WTC11 (cell line): ENCODE results near the gene LYPLA2.

Experiments used
- CREB1 ChIP-seq: sonication (generic); formaldehyde crosslinking; IDR thresholded peaks from 2 replicates; pipeline ENCODE4 v1.8.0; 2023; ENCODE audit warnings: mild to moderate bottlenecking, missing genetic modification reagents
- CREM ChIP-seq: sonication (generic); formaldehyde crosslinking; IDR thresholded peaks from 2 replicates; pipeline ENCODE4 v1.8.1; 2022; ENCODE audit warnings: mild to moderate bottlenecking, missing genetic modification reagents, moderate library complexity
- E2F1 ChIP-seq: sonication (generic); formaldehyde crosslinking; IDR thresholded peaks from 2 replicates; pipeline ENCODE4 v1.8.0; 2022; ENCODE audit warnings: mild to moderate bottlenecking, missing genetic modification reagents
- JUN ChIP-seq: sonication (generic); formaldehyde crosslinking; IDR thresholded peaks from 2 replicates; pipeline ENCODE4 v1.8.0; 2023; ENCODE audit warnings: mild to moderate bottlenecking, missing genetic modification reagents
- PRRX2 ChIP-seq: fragments of 250-450 bp; sonication (Bioruptor Pico); IDR thresholded peaks from 2 replicates; pipeline ENCODE4 v1.8.0; 2021; ENCODE audit warnings: mild to moderate bottlenecking
- SMAD4 ChIP-seq: sonication (generic); formaldehyde crosslinking; IDR thresholded peaks from 2 replicates; pipeline ENCODE4 v1.8.0; 2022; ENCODE audit warnings: mild to moderate bottlenecking, missing genetic modification reagents
- TF ChIP-seq, protein P1 (sequence below): sonication (generic); formaldehyde crosslinking; IDR thresholded peaks from 2 replicates; pipeline ENCODE4 v1.8.0; 2022; ENCODE audit warnings: mild to moderate bottlenecking, missing genetic modification reagents
- TF ChIP-seq, protein P2 (sequence below): fragments of 200-600 bp; IDR thresholded peaks from 2 replicates; pipeline ENCODE4 v1.8.0; 2022; ENCODE audit warnings: antibody characterized with exemption

GRCh38 chr1:23790696-23791515 is at the start of gene LYPLA2:
- TF ChIP-seq, protein P1, sequence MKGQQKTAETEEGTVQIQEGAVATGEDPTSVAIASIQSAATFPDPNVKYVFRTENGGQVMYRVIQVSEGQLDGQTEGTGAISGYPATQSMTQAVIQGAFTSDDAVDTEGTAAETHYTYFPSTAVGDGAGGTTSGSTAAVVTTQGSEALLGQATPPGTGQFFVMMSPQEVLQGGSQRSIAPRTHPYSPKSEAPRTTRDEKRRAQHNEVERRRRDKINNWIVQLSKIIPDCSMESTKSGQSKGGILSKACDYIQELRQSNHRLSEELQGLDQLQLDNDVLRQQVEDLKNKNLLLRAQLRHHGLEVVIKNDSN = no peak
- TF ChIP-seq, protein P2, sequence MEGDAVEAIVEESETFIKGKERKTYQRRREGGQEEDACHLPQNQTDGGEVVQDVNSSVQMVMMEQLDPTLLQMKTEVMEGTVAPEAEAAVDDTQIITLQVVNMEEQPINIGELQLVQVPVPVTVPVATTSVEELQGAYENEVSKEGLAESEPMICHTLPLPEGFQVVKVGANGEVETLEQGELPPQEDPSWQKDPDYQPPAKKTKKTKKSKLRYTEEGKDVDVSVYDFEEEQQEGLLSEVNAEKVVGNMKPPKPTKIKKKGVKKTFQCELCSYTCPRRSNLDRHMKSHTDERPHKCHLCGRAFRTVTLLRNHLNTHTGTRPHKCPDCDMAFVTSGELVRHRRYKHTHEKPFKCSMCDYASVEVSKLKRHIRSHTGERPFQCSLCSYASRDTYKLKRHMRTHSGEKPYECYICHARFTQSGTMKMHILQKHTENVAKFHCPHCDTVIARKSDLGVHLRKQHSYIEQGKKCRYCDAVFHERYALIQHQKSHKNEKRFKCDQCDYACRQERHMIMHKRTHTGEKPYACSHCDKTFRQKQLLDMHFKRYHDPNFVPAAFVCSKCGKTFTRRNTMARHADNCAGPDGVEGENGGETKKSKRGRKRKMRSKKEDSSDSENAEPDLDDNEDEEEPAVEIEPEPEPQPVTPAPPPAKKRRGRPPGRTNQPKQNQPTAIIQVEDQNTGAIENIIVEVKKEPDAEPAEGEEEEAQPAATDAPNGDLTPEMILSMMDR = no peak
- TF ChIP-seq CREM (CRISPR knock-in tag) (no peak), PRRX2 (no peak), SMAD4 (CRISPR knock-in tag) (no peak), CREB1 (CRISPR knock-in tag) (no peak), JUN (CRISPR knock-in tag) (no peak), E2F1 (no peak)
